Activated CD4-positive, alpha-beta T cell treated with anti-CD3 and anti-CD28 coated beads for 36 hours (primary cell): ENCODE data around the gene EPS8L3. TPM values are rescaled to one million over a fixed set of nuclear protein-coding genes. Genes with fewer than 3 reads are reported as not detected.
"Not testable (repeated sequence)": the region's sequence is repeated elsewhere in the genome, so short reads cannot be mapped to it uniquely, and the experiment has no call there.

Source experiments
- ATAC-seq: fragments of 200-7000 bp; cut with Tn5 transposase; one replicate; pipeline ENCODE4 v1.10.0; 2021; ENCODE audit warnings: mild to moderate bottlenecking, moderate library complexity
- CTCF ChIA-PET: fragments of 350-600 bp; sonication (Branson Sonifier 250); formaldehyde crosslinking; loops from one replicate; lab custom pipeline; 2021; ENCODE audit warnings: antibody characterized with exemption; lab: Charles Lee
- POLR2A ChIA-PET: fragments of 350-600 bp; sonication (Branson Sonifier 250); formaldehyde crosslinking; loops from one replicate; lab custom pipeline; 2021; ENCODE audit warnings: antibody characterized with exemption, inconsistent platforms; lab: Charles Lee
- DNase-seq: peaks from one replicate; pipeline ENCODE4 v3.0.0-alpha.2; 2020
- H3K27ac Mint-ChIP-seq: one replicate; pipeline ENCODE4 v1.8.0; 2021; ENCODE audit warnings: mixed read lengths
- H3K27me3 Mint-ChIP-seq: one replicate; pipeline ENCODE4 v1.8.0; 2021; ENCODE audit warnings: mixed read lengths
- H3K36me3 Mint-ChIP-seq: one replicate; pipeline ENCODE4 v1.8.0; 2021; ENCODE audit warnings: low read depth, mixed read lengths
- H3K4me1 Mint-ChIP-seq: one replicate; pipeline ENCODE4 v1.8.0; 2021; ENCODE audit warnings: mixed read lengths
- H3K4me3 Mint-ChIP-seq: one replicate; pipeline ENCODE4 v1.8.0; 2021; ENCODE audit warnings: mild to moderate bottlenecking, moderate library complexity, mixed read lengths
- H3K9me3 Mint-ChIP-seq: one replicate; pipeline ENCODE4 v1.8.0; 2021; ENCODE audit warnings: low read depth, mixed read lengths
- intact Hi-C, 2 experiments: fragments of 100-400 bp; cut with DNase I in 1 of 2; cut with micrococcal nuclease in 1 of 2; formaldehyde crosslinking; loops; one replicate each; pipeline versions ENCODE4 v1.14.2 to v1.15.1; 2022 to 2024; cut with DNase I, micrococcal nuclease
- total RNA-seq, 2 experiments: library from RNA; stranded (reverse); gene quantifications; one replicate each; pipeline ENCODE4 v1.2.3, GENCODE V29; 2021

Gene EPS8L3
- total RNA-seq, 2 experiments from 2014 or later: not detected

- intact Hi-C loops: no loop called here
- ChIA-PET POLR2A (no interaction called here), CTCF (interaction anchor here (0.6 to 2.9 kb wide), 2 partner anchors 111 to 232 kb away, joined by 4 to 17 read pairs; partner anchors contain the start of gene AHCYL1)
- no peaks in the 10 kb centered on the region for H3K4me1 Mint-ChIP-seq
- no peak for ATAC-seq
- no peaks in the 10 kb centered on the region for H3K36me3 Mint-ChIP-seq
- H3K27me3 Mint-ChIP-seq: peaks cover 16% of the 10 kb centered on the region
- H3K9me3 Mint-ChIP-seq: no peaks in the 10 kb centered on the region
- no peak overlapping the region for H3K4me3 Mint-ChIP-seq
- DNase-seq: no peak
- H3K27ac Mint-ChIP-seq: no peak overlapping the region
Measured at GRCh38 chr1:109751531-109752260, 12.0 kb downstream of the EPS8L3 start.

- H3K4me3 Mint-ChIP-seq: no peak overlapping the region
- ATAC-seq: no peak
- no peaks in the 10 kb centered on the region for H3K4me1 Mint-ChIP-seq
- H3K27ac Mint-ChIP-seq: no peak overlapping the region
- ChIA-PET CTCF (interaction anchor here (0.7 to 2.9 kb wide), 3 partner anchors 111 to 209 kb away, joined by 3 to 17 read pairs (median 3); no protein-coding TSS in a partner anchor), POLR2A (no interaction called here)
- H3K27me3 Mint-ChIP-seq: peaks cover 16% of the 10 kb centered on the region
- H3K9me3 Mint-ChIP-seq: no peaks in the 10 kb centered on the region
- no peaks in the 10 kb centered on the region for H3K36me3 Mint-ChIP-seq
- no peak for DNase-seq
- intact Hi-C loops: no loop called here
Measured at GRCh38 chr1:109750920-109751319, 12.8 kb downstream of the EPS8L3 start.

GRCh38 chr1:109750241-109750882, 13.4 kb downstream of the EPS8L3 start:
- intact Hi-C loops: no loop called here
- H3K9me3 Mint-ChIP-seq: no peaks in the 10 kb centered on the region
- H3K27me3 Mint-ChIP-seq: peaks cover 16% of the 10 kb centered on the region
- H3K4me3 Mint-ChIP-seq: no peak overlapping the region
- no peaks in the 10 kb centered on the region for H3K4me1 Mint-ChIP-seq
- CTCF ChIA-PET: interaction anchor here (0.7 to 2.9 kb wide), 4 partner anchors 11 to 210 kb away, joined by 3 to 17 read pairs (median 4); no protein-coding TSS in a partner anchor
- H3K27ac Mint-ChIP-seq: no peak overlapping the region
- DNase-seq (no peak), ATAC-seq (no peak)
- no peaks in the 10 kb centered on the region for H3K36me3 Mint-ChIP-seq
- POLR2A ChIA-PET: interaction anchor here (0.6 kb wide), 1 partner anchor 281 kb away, joined by 6 read pairs; no protein-coding TSS in a partner anchor

GRCh38 chr1:109749221-109749620, 14.5 kb downstream of the EPS8L3 start:
- CTCF ChIA-PET: interaction anchor here (0.6 to 2.9 kb wide), 5 partner anchors 10 to 235 kb away, joined by 3 to 17 read pairs (median 3); partner anchors contain the start of gene AHCYL1
- Mint-ChIP-seq H3K27me3 (peaks cover 16% of the 10 kb centered on the region), H3K36me3 (no peaks in the 10 kb centered on the region), H3K4me3 (no peak overlapping the region), H3K9me3 (no peaks in the 10 kb centered on the region), H3K4me1 (no peaks in the 10 kb centered on the region), H3K27ac (no peak overlapping the region)
- DNase-seq (no peak), ATAC-seq (no peak)
- POLR2A ChIA-PET: no interaction called here
- intact Hi-C loops: no loop called here

GRCh38 chr1:109748311-109748710, 15.4 kb downstream of the EPS8L3 start:
- H3K36me3 Mint-ChIP-seq, H3K4me1 Mint-ChIP-seq, ATAC-seq, H3K4me3 Mint-ChIP-seq, H3K9me3 Mint-ChIP-seq, POLR2A ChIA-PET, DNase-seq, H3K27ac Mint-ChIP-seq, intact Hi-C loops: not testable (repeated sequence)
- peaks cover 16% of the 10 kb centered on the region for H3K27me3 Mint-ChIP-seq
- CTCF ChIA-PET: interaction anchor here (2.9 kb wide), 1 partner anchor 108 kb away, joined by 17 read pairs; no protein-coding TSS in a partner anchor

- ATAC-seq: peak; percentile 3
- CTCF ChIA-PET: interaction anchor here (0.6 to 2.1 kb wide), 10 partner anchors 9 to 932 kb away, joined by 3 to 11 read pairs (median 4); partner anchors contain the start of genes AHCYL1 and GSTM1
- peaks cover 16% of the 10 kb centered on the region for H3K4me1 Mint-ChIP-seq
Measured at GRCh38 chr1:109740615-109741373, 22.9 kb downstream of the EPS8L3 start, which contains the start of gene GSTM3. Gene GSTM3 (minus strand): TSS chr1:109741038. CDS start chr1:109740287, 751 bp downstream.

GRCh38 chr1:109739738-109740614, 23.7 kb downstream of the EPS8L3 start:
- peaks cover 16% of the 10 kb centered on the region for H3K4me1 Mint-ChIP-seq
- peaks cover 1% of the 10 kb centered on the region for H3K27me3 Mint-ChIP-seq
- POLR2A ChIA-PET: no interaction called here
- no peaks in the 10 kb centered on the region for H3K9me3 Mint-ChIP-seq
- peak overlapping the region; percentile 79 for H3K27ac Mint-ChIP-seq
- DNase-seq (peak; percentile 92), ATAC-seq (peak; percentile 99)
- intact Hi-C loops: loop anchor here (1.0 to 5.0 kb wide), 6 partner anchors 53 to 244 kb away; partner anchors contain the start of genes GSTM1 (in 2 of the 2), AHCYL1 (in 1 of the 2), GNAI3 (in 1 of the 2) and GSTM4 (in 1 of the 2)
- H3K36me3 Mint-ChIP-seq: peaks cover 22% of the 10 kb centered on the region
- peak overlapping the region; percentile 82 for H3K4me3 Mint-ChIP-seq
- CTCF ChIA-PET: interaction anchor here (0.6 to 2.1 kb wide), 9 partner anchors 10 to 320 kb away, joined by 3 to 11 read pairs (median 3); partner anchors contain the start of genes AHCYL1 and GSTM1

More at GRCh38 chr1:109740615-109741373, 22.9 kb downstream of the EPS8L3 start, which contains the start of gene GSTM3:
- Mint-ChIP-seq H3K4me3 (peak within 1 kb of the TSS; percentile 82), H3K9me3 (no peaks in the 10 kb centered on the region), H3K36me3 (peaks cover 19% of the 10 kb centered on the region), H3K27me3 (peaks cover 1% of the 10 kb centered on the region), H3K27ac (peak within 1 kb of the TSS; percentile 79)
- DNase-seq: no peak
- intact Hi-C loops: loop anchor here (1.0 to 5.0 kb wide), 6 partner anchors 53 to 244 kb away; partner anchors contain the start of genes GSTM1 (in 2 of the 2), AHCYL1 (in 1 of the 2), GNAI3 (in 1 of the 2) and GSTM4 (in 1 of the 2)
- POLR2A ChIA-PET: no interaction called here

GRCh38 chr1:109733236-109733870, 30.4 kb downstream of the EPS8L3 start:
- CTCF ChIA-PET: interaction anchor here (0.9 to 1.2 kb wide), 3 partner anchors 16 to 94 kb away, joined by 3 to 5 read pairs (median 4); no protein-coding TSS in a partner anchor

GRCh38 chr1:109732390-109732881, 31.3 kb downstream of the EPS8L3 start:
- DNase-seq (no peak), ATAC-seq (no peak)
- no peaks in the 10 kb centered on the region for H3K9me3 Mint-ChIP-seq
- H3K4me3 Mint-ChIP-seq: no peak overlapping the region
- POLR2A ChIA-PET: no interaction called here
- no peaks in the 10 kb centered on the region for H3K4me1 Mint-ChIP-seq
- H3K27me3 Mint-ChIP-seq: no peaks in the 10 kb centered on the region
- intact Hi-C loops: no loop called here
- CTCF ChIA-PET: interaction anchor here (0.6 kb wide), 1 partner anchor 570 kb away, joined by 5 read pairs; no protein-coding TSS in a partner anchor
- peaks cover 20% of the 10 kb centered on the region for H3K36me3 Mint-ChIP-seq
- no peak overlapping the region for H3K27ac Mint-ChIP-seq

More at GRCh38 chr1:109733236-109733870, 30.4 kb downstream of the EPS8L3 start:
- Mint-ChIP-seq H3K27me3 (no peaks in the 10 kb centered on the region), H3K9me3 (no peaks in the 10 kb centered on the region), H3K36me3 (peaks cover 29% of the 10 kb centered on the region), H3K4me1 (peaks cover 2% of the 10 kb centered on the region), H3K4me3 (no peak overlapping the region), H3K27ac (no peak overlapping the region)
- DNase-seq (no peak), ATAC-seq (no peak)
- POLR2A ChIA-PET: no interaction called here
- intact Hi-C loops: no loop called here
